ENCODE measurements around the gene IGF2BP2.

Gene IGF2BP2

GRCh38 chr3:185757176-185757575 lies 67.7 kb downstream of the IGF2BP2 start:
- no peak overlapping the region for H3K27ac ChIP-seq

GRCh38 chr3:185756477-185756876 lies 68.4 kb downstream of the IGF2BP2 start:
- Histone ChIP-seq H3K4me3 (no peak overlapping the region), H3K27ac (no peak overlapping the region)
- no peak for TF ChIP-seq CTCF (IDR thresholded peaks at IDR 0.05)
- no peak for DNase-seq (ENCODE audit: low spot score)

More at GRCh38 chr3:185757176-185757575, 67.7 kb downstream of the IGF2BP2 start:
- no peak overlapping the region for H3K4me3 ChIP-seq
- TF ChIP-seq CTCF (IDR thresholded peaks at IDR 0.05), result no peak
- no peak for DNase-seq (ENCODE audit: low spot score)

- no peak for DNase-seq (ENCODE audit: low spot score)
- TF ChIP-seq CTCF (IDR thresholded peaks at IDR 0.05), result no peak
- no peak overlapping the region for H3K27ac ChIP-seq
- no peak overlapping the region for H3K4me3 ChIP-seq
Measured at GRCh38 chr3:185754920-185755319, 69.9 kb downstream of the IGF2BP2 start.

GRCh38 chr3:185753354-185753753 lies 71.5 kb downstream of the IGF2BP2 start:
- no peak overlapping the region for H3K27ac ChIP-seq

GRCh38 chr3:185750702-185751101 lies 74.1 kb downstream of the IGF2BP2 start:
- no peak for DNase-seq (ENCODE audit: low spot score)
- Histone ChIP-seq H3K27ac (no peak overlapping the region), H3K4me3 (no peak overlapping the region)
- TF ChIP-seq CTCF (IDR thresholded peaks at IDR 0.05), result no peak

More at GRCh38 chr3:185753354-185753753, 71.5 kb downstream of the IGF2BP2 start:
- no peak overlapping the region for H3K4me3 ChIP-seq
- no peak for DNase-seq (ENCODE audit: low spot score)
- TF ChIP-seq CTCF (IDR thresholded peaks at IDR 0.05), result no peak

- no peak overlapping the region for H3K27ac ChIP-seq
- TF ChIP-seq CTCF (IDR thresholded peaks at IDR 0.05), result no peak
- no peak for DNase-seq (ENCODE audit: low spot score)
Measured at GRCh38 chr3:185750015-185750414, 74.8 kb downstream of the IGF2BP2 start.

GRCh38 chr3:185746470-185746869 lies 78.4 kb downstream of the IGF2BP2 start:
- TF ChIP-seq CTCF (IDR thresholded peaks at IDR 0.05), result no peak
- Histone ChIP-seq H3K27ac (no peak overlapping the region), H3K4me3 (no peak overlapping the region)
- DNase-seq (ENCODE audit: low spot score), result no peak

More at GRCh38 chr3:185750015-185750414, 74.8 kb downstream of the IGF2BP2 start:
- no peak overlapping the region for H3K4me3 ChIP-seq

Measured in coronary artery (tissue), 2 donors.